WTC11 (cell line): ENCODE results near the gene SMARCB1. TPM values are rescaled to one million over a fixed set of nuclear protein-coding genes. Genes with fewer than 3 reads are reported as not detected.

Experiments used
- ATAC-seq: fragments of 200-7000 bp; cut with Tn5 transposase; 2 replicates; pipeline ENCODE4 v1.10.0; 2021; ENCODE audit warnings: mild to moderate bottlenecking, moderate library complexity
- CTCF ChIA-PET: fragments of 300-600 bp; sonication (Branson Sonifier 250); formaldehyde crosslinking; loops from one replicate; lab custom pipeline; 2021; ENCODE audit warnings: antibody characterized with exemption; lab: Charles Lee
- POLR2A ChIA-PET: fragments of 350-600 bp; sonication (Branson Sonifier 250); formaldehyde crosslinking; loops from one replicate; lab custom pipeline; 2021; ENCODE audit warnings: antibody characterized with exemption; lab: Charles Lee
- DNase-seq: peaks from one replicate; pipeline ENCODE4 v3.0.0; 2021; ENCODE audit warnings: low spot score
- H3K27ac Mint-ChIP-seq: 2 replicates; pipeline ENCODE4 v1.8.0; 2021; ENCODE audit warnings: mixed read lengths
- H3K27me3 Mint-ChIP-seq: 2 replicates; pipeline ENCODE4 v1.8.0; 2021; ENCODE audit warnings: low read depth, mild to moderate bottlenecking, moderate library complexity, mixed read lengths
- H3K36me3 Mint-ChIP-seq: 2 replicates; pipeline ENCODE4 v1.8.0; 2021; ENCODE audit warnings: mixed read lengths
- H3K4me1 Mint-ChIP-seq: 2 replicates; pipeline ENCODE4 v1.8.0; 2022; ENCODE audit warnings: mixed read lengths
- H3K4me3 Mint-ChIP-seq: 2 replicates; pipeline ENCODE4 v1.8.0; 2021; ENCODE audit warnings: mild to moderate bottlenecking, moderate library complexity, mixed read lengths
- H3K9me3 Mint-ChIP-seq: 2 replicates; pipeline ENCODE4 v1.8.0; 2021; ENCODE audit warnings: mixed read lengths
- ATF1 ChIP-seq: sonication (generic); formaldehyde crosslinking; IDR thresholded peaks from 2 replicates; pipeline ENCODE4 v1.8.1; 2023; ENCODE audit warnings: mild to moderate bottlenecking, moderate library complexity, missing genetic modification reagents
- ELF4 ChIP-seq: sonication (generic); formaldehyde crosslinking; IDR thresholded peaks from 2 replicates; pipeline ENCODE4 v1.8.1; 2022; ENCODE audit warnings: low read depth, mild to moderate bottlenecking, moderate library complexity, missing genetic modification reagents
- FOXK1 ChIP-seq: sonication (generic); formaldehyde crosslinking; IDR thresholded peaks from 2 replicates; pipeline ENCODE4 v1.8.0; 2022; ENCODE audit warnings: mild to moderate bottlenecking, moderate library complexity, missing genetic modification reagents
- JUN ChIP-seq: sonication (generic); formaldehyde crosslinking; IDR thresholded peaks from 2 replicates; pipeline ENCODE4 v1.8.0; 2023; ENCODE audit warnings: mild to moderate bottlenecking, missing genetic modification reagents
- MXD4 ChIP-seq: fragments of 250-450 bp; sonication (Bioruptor Pico); IDR thresholded peaks from 2 replicates; pipeline ENCODE4 v1.8.0; 2021; ENCODE audit warnings: mild to moderate bottlenecking, moderate library complexity, borderline replicate concordance
- NFATC4 ChIP-seq: fragments of 250-450 bp; sonication (Bioruptor Pico); IDR thresholded peaks from 2 replicates; pipeline ENCODE4 v1.9.0; 2021; ENCODE audit warnings: mild to moderate bottlenecking
- OVOL2 ChIP-seq: fragments of 250-450 bp; sonication (Bioruptor Pico); IDR thresholded peaks from 2 replicates; pipeline ENCODE4 v1.9.0; 2021; ENCODE audit warnings: mild to moderate bottlenecking, borderline replicate concordance
- RORB ChIP-seq: fragments of 250-450 bp; sonication (Bioruptor Pico); IDR thresholded peaks from 2 replicates; pipeline ENCODE4 v1.9.0; 2021; ENCODE audit warnings: mild to moderate bottlenecking
- SP1 ChIP-seq: sonication (generic); formaldehyde crosslinking; conservative IDR thresholded peaks from 2 replicates; pipeline ENCODE4 v1.8.1; 2022; ENCODE audit warnings: missing genetic modification reagents
- TCF7 ChIP-seq: sonication (generic); formaldehyde crosslinking; IDR thresholded peaks from 2 replicates; pipeline ENCODE4 v1.8.0; 2022; ENCODE audit warnings: mild to moderate bottlenecking, low read depth, missing genetic modification reagents, moderate library complexity
- TP53 ChIP-seq: sonication (generic); formaldehyde crosslinking; IDR thresholded peaks from 2 replicates; pipeline ENCODE4 v1.8.1; 2023; ENCODE audit warnings: mild to moderate bottlenecking, missing genetic modification reagents
- ZNF121 ChIP-seq: sonication (generic); formaldehyde crosslinking; IDR thresholded peaks from 2 replicates; pipeline ENCODE4 v1.8.0; 2023; ENCODE audit warnings: missing genetic modification reagents
- ZNF138 ChIP-seq: sonication (generic); formaldehyde crosslinking; conservative IDR thresholded peaks from 2 replicates; pipeline ENCODE4 v1.8.1; 2022; ENCODE audit warnings: mild to moderate bottlenecking, moderate library complexity, missing genetic modification reagents
- ZNF232 ChIP-seq: sonication (generic); formaldehyde crosslinking; IDR thresholded peaks from 2 replicates; pipeline ENCODE4 v1.8.0; 2022; ENCODE audit warnings: mild to moderate bottlenecking, missing genetic modification reagents
- ZNF416 ChIP-seq: fragments of 250-450 bp; sonication (Bioruptor Pico); IDR thresholded peaks from 2 replicates; pipeline ENCODE4 v1.9.0; 2021; ENCODE audit warnings: mild to moderate bottlenecking, inconsistent platforms
- ZNF671 ChIP-seq: fragments of 250-450 bp; sonication (Bioruptor Pico); IDR thresholded peaks from 2 replicates; pipeline ENCODE4 v1.8.0; 2021; ENCODE audit warnings: mild to moderate bottlenecking
- total RNA-seq: library from RNA; stranded (reverse); gene quantifications from 3 replicates; pipeline ENCODE4 v1.2.3, GENCODE V29; 2021
- TF ChIP-seq, protein P1 (sequence below): sonication (generic); formaldehyde crosslinking; conservative IDR thresholded peaks from 2 replicates; pipeline ENCODE4 v1.8.1; 2023; ENCODE audit warnings: mild to moderate bottlenecking, low read depth, missing genetic modification reagents, moderate library complexity
- TF ChIP-seq, protein P2 (sequence below): sonication (generic); formaldehyde crosslinking; IDR thresholded peaks from 2 replicates; pipeline ENCODE4 v1.8.1; 2023; ENCODE audit warnings: mild to moderate bottlenecking, missing genetic modification reagents, borderline replicate concordance
- TF ChIP-seq, protein P3 (sequence below): sonication (generic); formaldehyde crosslinking; IDR thresholded peaks from 2 replicates; pipeline ENCODE4 v1.8.1; 2023; ENCODE audit warnings: mild to moderate bottlenecking, missing genetic modification reagents, moderate library complexity
- TF ChIP-seq, protein P4 (sequence below): sonication (generic); formaldehyde crosslinking; IDR thresholded peaks from 2 replicates; pipeline ENCODE4 v1.8.0; 2022; ENCODE audit warnings: mild to moderate bottlenecking, missing genetic modification reagents
- TF ChIP-seq, protein P5 (sequence below): fragments of 250-450 bp; sonication (Bioruptor Pico); IDR thresholded peaks from 2 replicates; pipeline ENCODE4 v1.8.0; 2021; ENCODE audit warnings: mild to moderate bottlenecking

Gene SMARCB1
- total RNA-seq, 1 experiment from 2014 or later, result 135 TPM

DNA sequence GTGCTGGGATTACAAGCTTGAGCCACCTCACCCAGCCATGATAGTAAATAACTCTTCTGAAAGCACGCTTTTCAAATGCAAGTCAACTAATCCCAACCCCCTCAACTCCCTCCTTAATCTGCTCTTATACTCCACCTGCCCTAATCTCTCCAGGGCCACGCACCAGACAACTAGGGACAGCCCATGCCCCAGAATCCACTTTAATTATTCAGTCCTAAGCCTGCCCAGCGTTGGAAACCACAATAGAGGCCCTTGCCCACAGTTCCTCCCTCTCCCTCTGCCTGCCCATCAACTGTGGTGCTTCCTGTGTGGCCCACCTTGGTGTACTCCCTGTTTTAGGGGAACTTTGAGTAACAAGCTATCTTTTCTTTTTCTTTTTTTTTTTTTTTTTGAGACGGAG, 29.9 kb upstream of the SMARCB1 start:
- DNase-seq (no peak), ATAC-seq (peak; percentile 42)
- Mint-ChIP-seq H3K4me3 (no peak overlapping the region), H3K27me3 (peaks cover 5% of the 10 kb centered on the region), H3K36me3 (no peaks in the 10 kb centered on the region)
- TF ChIP-seq ZNF671, result no peak
- TF ChIP-seq, protein P1, sequence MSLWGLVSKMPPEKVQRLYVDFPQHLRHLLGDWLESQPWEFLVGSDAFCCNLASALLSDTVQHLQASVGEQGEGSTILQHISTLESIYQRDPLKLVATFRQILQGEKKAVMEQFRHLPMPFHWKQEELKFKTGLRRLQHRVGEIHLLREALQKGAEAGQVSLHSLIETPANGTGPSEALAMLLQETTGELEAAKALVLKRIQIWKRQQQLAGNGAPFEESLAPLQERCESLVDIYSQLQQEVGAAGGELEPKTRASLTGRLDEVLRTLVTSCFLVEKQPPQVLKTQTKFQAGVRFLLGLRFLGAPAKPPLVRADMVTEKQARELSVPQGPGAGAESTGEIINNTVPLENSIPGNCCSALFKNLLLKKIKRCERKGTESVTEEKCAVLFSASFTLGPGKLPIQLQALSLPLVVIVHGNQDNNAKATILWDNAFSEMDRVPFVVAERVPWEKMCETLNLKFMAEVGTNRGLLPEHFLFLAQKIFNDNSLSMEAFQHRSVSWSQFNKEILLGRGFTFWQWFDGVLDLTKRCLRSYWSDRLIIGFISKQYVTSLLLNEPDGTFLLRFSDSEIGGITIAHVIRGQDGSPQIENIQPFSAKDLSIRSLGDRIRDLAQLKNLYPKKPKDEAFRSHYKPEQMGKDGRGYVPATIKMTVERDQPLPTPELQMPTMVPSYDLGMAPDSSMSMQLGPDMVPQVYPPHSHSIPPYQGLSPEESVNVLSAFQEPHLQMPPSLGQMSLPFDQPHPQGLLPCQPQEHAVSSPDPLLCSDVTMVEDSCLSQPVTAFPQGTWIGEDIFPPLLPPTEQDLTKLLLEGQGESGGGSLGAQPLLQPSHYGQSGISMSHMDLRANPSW (CRISPR knock-in tag), result no peak
- TF ChIP-seq SP1 (CRISPR knock-in tag), result no peak
- TF ChIP-seq NFATC4, result no peak
- TF ChIP-seq RORB (CRISPR knock-in tag), result no peak
- TF ChIP-seq, protein P2, sequence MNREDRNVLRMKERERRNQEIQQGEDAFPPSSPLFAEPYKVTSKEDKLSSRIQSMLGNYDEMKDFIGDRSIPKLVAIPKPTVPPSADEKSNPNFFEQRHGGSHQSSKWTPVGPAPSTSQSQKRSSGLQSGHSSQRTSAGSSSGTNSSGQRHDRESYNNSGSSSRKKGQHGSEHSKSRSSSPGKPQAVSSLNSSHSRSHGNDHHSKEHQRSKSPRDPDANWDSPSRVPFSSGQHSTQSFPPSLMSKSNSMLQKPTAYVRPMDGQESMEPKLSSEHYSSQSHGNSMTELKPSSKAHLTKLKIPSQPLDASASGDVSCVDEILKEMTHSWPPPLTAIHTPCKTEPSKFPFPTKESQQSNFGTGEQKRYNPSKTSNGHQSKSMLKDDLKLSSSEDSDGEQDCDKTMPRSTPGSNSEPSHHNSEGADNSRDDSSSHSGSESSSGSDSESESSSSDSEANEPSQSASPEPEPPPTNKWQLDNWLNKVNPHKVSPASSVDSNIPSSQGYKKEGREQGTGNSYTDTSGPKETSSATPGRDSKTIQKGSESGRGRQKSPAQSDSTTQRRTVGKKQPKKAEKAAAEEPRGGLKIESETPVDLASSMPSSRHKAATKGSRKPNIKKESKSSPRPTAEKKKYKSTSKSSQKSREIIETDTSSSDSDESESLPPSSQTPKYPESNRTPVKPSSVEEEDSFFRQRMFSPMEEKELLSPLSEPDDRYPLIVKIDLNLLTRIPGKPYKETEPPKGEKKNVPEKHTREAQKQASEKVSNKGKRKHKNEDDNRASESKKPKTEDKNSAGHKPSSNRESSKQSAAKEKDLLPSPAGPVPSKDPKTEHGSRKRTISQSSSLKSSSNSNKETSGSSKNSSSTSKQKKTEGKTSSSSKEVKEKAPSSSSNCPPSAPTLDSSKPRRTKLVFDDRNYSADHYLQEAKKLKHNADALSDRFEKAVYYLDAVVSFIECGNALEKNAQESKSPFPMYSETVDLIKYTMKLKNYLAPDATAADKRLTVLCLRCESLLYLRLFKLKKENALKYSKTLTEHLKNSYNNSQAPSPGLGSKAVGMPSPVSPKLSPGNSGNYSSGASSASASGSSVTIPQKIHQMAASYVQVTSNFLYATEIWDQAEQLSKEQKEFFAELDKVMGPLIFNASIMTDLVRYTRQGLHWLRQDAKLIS (CRISPR knock-in tag), result no peak
- no peak for TF ChIP-seq TCF7
- TF ChIP-seq, protein P3, sequence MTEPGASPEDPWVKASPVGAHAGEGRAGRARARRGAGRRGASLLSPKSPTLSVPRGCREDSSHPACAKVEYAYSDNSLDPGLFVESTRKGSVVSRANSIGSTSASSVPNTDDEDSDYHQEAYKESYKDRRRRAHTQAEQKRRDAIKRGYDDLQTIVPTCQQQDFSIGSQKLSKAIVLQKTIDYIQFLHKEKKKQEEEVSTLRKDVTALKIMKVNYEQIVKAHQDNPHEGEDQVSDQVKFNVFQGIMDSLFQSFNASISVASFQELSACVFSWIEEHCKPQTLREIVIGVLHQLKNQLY (CRISPR knock-in tag), result no peak
- TF ChIP-seq ELF4, result no peak
- no peak for TF ChIP-seq FOXK1
- TF ChIP-seq ZNF121 (CRISPR knock-in tag), result no peak
- no peak for TF ChIP-seq OVOL2
- TF ChIP-seq JUN, result no peak
- TF ChIP-seq, protein P4, sequence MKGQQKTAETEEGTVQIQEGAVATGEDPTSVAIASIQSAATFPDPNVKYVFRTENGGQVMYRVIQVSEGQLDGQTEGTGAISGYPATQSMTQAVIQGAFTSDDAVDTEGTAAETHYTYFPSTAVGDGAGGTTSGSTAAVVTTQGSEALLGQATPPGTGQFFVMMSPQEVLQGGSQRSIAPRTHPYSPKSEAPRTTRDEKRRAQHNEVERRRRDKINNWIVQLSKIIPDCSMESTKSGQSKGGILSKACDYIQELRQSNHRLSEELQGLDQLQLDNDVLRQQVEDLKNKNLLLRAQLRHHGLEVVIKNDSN (CRISPR knock-in tag), result no peak
- TF ChIP-seq ZNF416, result no peak
- TF ChIP-seq ZNF232 (CRISPR knock-in tag), result no peak
- TF ChIP-seq, protein P5, sequence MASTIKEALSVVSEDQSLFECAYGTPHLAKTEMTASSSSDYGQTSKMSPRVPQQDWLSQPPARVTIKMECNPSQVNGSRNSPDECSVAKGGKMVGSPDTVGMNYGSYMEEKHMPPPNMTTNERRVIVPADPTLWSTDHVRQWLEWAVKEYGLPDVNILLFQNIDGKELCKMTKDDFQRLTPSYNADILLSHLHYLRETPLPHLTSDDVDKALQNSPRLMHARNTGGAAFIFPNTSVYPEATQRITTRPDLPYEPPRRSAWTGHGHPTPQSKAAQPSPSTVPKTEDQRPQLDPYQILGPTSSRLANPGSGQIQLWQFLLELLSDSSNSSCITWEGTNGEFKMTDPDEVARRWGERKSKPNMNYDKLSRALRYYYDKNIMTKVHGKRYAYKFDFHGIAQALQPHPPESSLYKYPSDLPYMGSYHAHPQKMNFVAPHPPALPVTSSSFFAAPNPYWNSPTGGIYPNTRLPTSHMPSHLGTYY (CRISPR knock-in tag), result no peak
- TF ChIP-seq ATF1 (CRISPR knock-in tag), result no peak
- no peak for TF ChIP-seq TP53
- TF ChIP-seq, all 79 proteins: peak for 0
- H3K9me3 Mint-ChIP-seq, result no peaks in the 10 kb centered on the region
- H3K27ac Mint-ChIP-seq, result peak overlapping the region; percentile 17; the same call in 1 of the 2 replicates
- POLR2A ChIA-PET, result interaction anchor here (0.7 kb wide), 2 partner anchors 100 to 1859 kb away, joined by 3 read pairs; no protein-coding TSS in a partner anchor
- CTCF ChIA-PET, result interaction anchor here (0.9 to 1.1 kb wide), 2 partner anchors 12 to 93 kb away, joined by 3 read pairs; no protein-coding TSS in a partner anchor
- H3K4me1 Mint-ChIP-seq, result peaks cover 18% of the 10 kb centered on the region

DNA sequence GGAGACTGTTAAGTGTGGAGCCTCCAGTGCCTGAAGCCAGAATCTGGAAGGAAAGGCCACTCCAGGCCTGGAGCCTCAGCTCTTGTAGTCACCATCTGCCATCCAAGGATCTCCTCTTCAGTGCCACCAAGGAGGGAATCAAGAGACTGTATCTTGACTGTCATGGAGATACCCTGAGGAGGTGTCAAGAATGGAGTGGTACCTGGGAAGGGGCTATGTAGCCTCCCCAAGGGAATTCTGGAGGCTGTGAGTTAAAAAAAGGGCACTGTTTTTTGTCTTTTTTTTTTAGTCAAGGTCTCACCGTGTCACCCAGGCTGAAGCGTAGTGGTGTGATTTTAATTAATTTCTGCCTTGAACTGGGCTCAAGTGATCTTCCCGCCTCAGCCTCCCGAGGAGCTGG, 27.2 kb upstream of the SMARCB1 start:
- Mint-ChIP-seq H3K36me3 (no peaks in the 10 kb centered on the region), H3K4me1 (peaks cover 25% of the 10 kb centered on the region), H3K4me3 (no peak overlapping the region), H3K27me3 (peaks cover 5% of the 10 kb centered on the region), H3K9me3 (no peaks in the 10 kb centered on the region)
- CTCF ChIA-PET, result interaction anchor here (0.6 to 1.3 kb wide), 2 partner anchors 9 to 110 kb away, joined by 4 to 6 read pairs; no protein-coding TSS in a partner anchor
- no peak for ATAC-seq
- TF ChIP-seq MXD4 (CRISPR knock-in tag) (no peak), ZNF138 (CRISPR knock-in tag) (no peak)
- TF ChIP-seq, all 79 proteins: peak for 0
- DNase-seq, result no peak
- POLR2A ChIA-PET, result no interaction called here
- H3K27ac Mint-ChIP-seq, result no peak overlapping the region
